Non-pigmented ciliary epithelial cell (primary cell): ENCODE results near the gene ANO5.

Experiments
- DNase-seq: peaks from one replicate; pipeline ENCODE4 v3.0.0-alpha.2; 2010; ENCODE audit warnings: low read depth

ANO5 gene, protein sequence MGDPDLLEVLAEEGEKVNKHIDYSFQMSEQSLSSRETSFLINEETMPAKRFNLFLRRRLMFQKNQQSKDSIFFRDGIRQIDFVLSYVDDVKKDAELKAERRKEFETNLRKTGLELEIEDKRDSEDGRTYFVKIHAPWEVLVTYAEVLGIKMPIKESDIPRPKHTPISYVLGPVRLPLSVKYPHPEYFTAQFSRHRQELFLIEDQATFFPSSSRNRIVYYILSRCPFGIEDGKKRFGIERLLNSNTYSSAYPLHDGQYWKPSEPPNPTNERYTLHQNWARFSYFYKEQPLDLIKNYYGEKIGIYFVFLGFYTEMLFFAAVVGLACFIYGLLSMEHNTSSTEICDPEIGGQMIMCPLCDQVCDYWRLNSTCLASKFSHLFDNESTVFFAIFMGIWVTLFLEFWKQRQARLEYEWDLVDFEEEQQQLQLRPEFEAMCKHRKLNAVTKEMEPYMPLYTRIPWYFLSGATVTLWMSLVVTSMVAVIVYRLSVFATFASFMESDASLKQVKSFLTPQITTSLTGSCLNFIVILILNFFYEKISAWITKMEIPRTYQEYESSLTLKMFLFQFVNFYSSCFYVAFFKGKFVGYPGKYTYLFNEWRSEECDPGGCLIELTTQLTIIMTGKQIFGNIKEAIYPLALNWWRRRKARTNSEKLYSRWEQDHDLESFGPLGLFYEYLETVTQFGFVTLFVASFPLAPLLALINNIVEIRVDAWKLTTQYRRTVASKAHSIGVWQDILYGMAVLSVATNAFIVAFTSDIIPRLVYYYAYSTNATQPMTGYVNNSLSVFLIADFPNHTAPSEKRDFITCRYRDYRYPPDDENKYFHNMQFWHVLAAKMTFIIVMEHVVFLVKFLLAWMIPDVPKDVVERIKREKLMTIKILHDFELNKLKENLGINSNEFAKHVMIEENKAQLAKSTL

DNA sequence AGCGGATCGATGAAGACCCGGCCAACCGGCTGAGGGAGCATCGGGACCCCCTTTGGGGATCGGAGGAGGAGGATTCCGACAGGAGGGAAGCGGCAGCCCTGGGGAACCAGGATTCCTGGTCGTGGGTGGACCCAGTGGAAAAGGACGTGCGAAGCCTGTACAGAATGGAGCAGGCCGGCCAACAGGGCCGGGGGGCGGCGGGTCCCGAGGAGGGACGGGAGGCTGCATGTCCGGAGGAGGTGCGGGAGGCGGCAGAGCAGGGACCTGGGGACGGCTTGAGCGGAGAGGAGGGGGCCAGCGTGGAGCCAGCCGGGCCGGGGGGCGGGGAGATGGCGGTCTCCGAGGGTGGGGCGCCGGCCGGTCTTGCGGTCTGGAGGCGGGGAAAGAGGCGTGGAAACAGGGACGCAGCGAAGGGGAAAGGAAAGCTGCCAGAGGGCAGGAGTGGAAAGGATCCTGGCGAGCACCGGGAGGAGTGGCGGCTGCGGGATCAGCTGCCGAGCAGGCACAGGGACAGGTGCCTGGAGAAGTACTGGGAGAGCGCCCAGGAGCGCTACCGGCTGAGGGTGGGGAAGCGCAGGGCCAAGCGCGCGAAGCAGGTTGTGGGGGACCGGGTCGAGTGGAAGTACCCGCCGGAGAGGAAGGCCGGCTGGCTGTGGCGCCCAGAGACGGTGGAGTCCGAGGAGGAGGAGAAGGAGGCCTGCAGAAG is at the start of gene ANO5:
TSS of gene ANO5 (plus strand) at position 444 of the 706 bp plus-strand sequence. CDS start 408 bp downstream, outside the sequence.
- DNase-seq, result no peak

- DNase-seq, result no peak
Measured at GRCh38 chr11:22151649-22152197, 41.2 kb upstream of the ANO5 start.

DNA sequence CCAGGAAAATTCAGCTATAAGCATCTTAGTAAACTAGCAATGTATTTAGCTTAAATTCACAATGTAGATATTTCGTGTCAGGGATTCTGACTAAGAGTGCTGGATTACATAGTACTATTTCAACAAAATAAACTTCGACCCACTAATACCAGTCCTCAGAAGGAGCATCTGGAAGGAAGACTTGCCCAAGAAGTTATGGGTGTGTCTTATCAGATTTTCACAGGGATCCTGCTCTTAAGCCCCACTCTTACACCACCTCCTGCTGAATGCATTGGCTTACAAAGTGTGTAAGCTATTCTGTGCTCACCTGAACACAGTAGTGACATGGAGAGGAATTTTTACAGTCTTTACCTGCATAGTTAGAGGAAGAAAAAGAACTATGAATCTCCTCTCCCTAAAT is 35.4 kb upstream of the ANO5 start:
- no peak for DNase-seq

GRCh38 chr11:22161489-22161888 is 31.4 kb upstream of the ANO5 start:
- no peak for DNase-seq

- DNase-seq, result no peak
Measured at GRCh38 chr11:22162756-22163155, 30.1 kb upstream of the ANO5 start.

GRCh38 chr11:22163394-22163797 is 29.5 kb upstream of the ANO5 start:
- DNase-seq, result no peak

GRCh38 chr11:22165087-22165486 is 27.8 kb upstream of the ANO5 start:
- DNase-seq, result no peak

- DNase-seq, result no peak
Measured at GRCh38 chr11:22165759-22166513, 26.9 kb upstream of the ANO5 start.

DNA sequence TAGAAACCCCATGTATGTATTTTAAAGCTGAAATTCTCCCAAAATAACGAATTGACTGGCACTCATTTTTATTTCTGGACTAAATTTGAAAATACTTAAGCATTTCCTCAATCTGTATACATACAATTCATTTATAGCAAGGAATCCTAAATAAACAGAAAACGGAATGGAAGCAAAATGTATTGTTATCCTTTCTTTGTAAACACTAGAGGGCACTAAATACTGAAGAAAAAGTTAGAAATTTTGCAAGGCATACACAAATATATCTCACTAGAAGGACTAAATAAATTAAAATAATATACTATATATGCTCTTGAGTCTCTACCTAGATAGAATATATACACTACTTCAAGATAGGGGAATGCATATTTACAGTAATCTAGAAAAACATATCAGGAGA is 23.1 kb upstream of the ANO5 start:
- no peak for DNase-seq

DNA sequence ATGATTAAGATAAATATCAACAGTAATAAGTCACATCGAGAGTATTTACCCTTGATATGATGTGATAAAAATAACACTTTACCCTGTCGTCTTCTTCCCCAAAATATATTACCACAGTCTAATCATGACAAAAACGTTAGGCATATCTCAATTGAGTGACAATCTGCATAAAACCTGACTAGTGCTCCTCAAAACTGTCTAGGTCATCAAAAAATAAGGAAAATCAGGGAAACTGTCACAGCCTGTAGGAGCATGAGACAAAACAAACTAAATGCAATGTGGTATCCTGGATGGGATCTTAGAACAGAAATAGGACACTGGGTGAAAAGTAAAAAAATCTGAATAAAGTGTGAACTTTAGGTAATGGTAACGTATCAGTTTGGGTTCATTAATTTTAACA is 19.4 kb upstream of the ANO5 start:
- DNase-seq, result no peak

DNA sequence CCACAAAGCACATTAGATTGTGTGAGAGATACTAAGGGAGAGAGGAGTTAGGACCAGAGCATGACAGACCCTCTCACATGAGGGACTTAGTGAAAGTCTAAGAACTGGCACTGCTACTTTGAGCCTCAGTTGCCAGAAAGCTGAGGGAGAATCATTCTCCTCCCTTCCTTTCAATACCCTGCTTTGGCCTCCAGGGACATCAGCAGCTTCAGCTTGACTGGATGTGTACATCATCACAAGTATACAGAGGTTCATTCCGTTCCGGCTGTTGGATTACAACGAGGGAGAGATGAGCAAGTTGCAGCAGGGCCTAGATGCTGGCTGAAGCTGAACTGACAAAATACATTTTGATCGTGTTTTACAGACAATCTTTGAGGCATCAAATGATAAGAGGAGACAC is 15.7 kb upstream of the ANO5 start:
- DNase-seq, result no peak

GRCh38 chr11:22179626-22180025 is 13.3 kb upstream of the ANO5 start:
- no peak for DNase-seq

DNA sequence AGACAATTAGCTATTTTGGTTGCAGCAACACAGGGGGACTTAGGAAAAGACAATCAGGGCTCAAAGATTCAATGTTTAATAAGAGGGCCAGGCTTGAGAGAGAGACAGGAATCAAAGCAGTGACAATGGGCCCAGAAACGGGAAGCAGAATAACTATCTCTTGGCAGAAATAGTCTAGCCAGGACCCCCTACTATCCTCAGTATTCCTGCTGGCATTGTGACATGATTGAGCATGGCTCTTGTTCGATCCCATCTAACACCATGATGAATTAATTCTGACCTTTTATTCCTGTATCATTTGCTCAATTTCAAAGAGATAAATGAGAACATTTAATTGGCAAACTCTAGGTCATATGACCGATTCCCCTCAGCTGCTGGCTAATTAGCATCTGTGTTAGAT is 12.8 kb upstream of the ANO5 start:
- no peak for DNase-seq

DNA sequence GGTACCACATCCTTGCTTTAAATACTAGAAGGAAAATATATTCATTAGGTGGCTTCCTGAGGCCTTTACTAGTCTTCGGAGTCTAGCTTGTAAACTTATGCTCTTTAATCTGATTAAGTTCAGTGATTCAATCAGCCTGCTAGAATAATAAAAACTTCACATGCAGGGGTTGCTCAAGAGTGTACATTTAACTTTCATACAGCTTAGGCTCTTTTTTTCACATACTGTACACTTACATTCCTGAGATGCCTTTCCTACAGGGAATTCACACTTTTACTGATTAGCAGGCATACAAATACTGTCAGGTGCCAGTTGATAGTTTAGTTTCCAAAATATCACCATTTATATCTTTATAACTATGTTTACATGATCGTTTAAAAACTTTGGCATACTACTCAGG is 3.2 kb upstream of the ANO5 start:
- no peak for DNase-seq

- DNase-seq, result no peak
Measured at GRCh38 chr11:22190827-22191463, 1.9 kb upstream of the ANO5 start.

DNA sequence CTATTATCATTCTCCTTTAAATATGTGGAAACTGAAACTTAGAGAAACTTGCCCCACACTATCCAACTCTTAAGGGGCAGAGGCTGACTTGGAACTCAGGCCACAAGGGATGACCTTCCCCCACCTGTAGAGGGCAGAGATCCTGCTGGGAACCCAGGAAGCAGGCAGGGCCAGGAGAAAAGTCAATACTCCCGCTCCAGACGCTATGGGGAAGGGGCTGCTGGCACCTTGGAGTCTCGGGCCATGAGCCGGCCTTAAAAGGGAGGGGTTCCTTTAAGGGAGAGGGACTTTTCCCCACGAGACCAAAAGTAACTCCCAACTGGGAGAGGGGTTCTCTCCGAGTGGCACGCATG is 620 bp upstream of the ANO5 start:
- no peak for DNase-seq

GRCh38 chr11:22193348-22194051 is 615 bp downstream of the ANO5 start:
- DNase-seq, result no peak

- DNase-seq, result no peak
Measured at GRCh38 chr11:22194306-22194705, 1.4 kb downstream of the ANO5 start.

DNA sequence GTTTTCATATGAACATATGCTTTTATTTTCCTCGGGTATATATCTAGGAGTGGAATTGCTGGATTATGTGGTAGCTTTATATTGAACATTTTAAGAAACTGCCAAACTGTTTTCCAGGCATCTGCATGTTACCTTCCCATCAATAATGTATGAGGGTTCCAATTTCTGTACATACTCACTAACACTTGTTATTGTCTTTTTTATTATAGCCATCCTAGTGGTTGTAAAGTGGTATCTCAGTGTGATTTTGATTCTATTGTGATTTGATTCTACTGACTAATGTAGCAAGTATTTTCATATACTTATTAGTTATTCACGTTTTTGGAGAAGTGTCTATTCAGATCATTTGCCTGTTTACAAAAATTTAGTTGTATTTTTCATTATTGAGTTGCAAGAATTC is 2.0 kb downstream of the ANO5 start:
- DNase-seq, result no peak
